ENCODE measurements around the gene MTHFD2L. TPM values are rescaled to one million over a fixed set of nuclear protein-coding genes. Genes with fewer than 3 reads are reported as not detected.
A peak's percentile ranks its signal among the peaks of the same experiment; 100 is the strongest.
"Not testable (repeated sequence)": the region's sequence is repeated elsewhere in the genome, so short reads cannot be mapped to it uniquely, and the experiment has no call there.

MTHFD2L gene
- total RNA-seq, 1 experiment from 2014 or later = 15.2 TPM

DNA sequence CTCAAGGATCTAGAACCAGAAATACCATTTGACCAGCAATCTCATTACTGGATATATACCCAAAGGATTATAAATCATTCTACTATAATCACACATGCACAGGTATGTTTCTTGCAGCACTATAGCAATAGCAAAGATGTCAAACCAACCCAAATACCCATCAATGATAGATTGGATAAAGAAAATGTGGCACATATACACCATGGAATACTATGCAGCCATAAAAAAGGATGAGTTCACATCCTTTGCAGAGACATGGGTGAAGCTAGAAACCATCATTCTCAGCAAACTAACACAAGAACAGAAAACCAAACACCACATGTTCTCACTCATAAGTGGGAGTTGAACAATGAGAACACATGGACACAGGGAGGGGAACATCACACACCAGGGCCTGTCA lies 25.7 kb upstream of the MTHFD2L start:
- DNase-seq (ENCODE audit: low read depth) = not testable (repeated sequence)

DNA sequence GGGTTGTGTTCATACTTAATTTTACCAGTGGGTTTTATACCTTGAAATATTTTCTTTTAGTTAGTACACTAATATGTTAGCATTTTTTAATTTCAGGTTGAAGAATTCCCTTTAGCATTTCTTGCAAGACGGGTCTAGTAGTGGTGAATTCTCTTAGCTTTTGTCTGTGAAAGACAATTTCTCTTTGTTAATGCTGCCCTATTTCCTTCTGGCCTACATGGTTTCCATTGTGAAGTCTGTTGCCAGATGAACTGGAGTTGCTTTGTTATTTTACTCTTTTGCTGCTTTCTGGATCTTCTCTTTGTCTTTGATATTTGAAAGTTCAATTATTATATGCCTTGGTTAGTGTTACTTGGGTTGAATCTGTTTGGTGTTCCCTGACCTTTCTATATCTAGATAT lies 25.0 kb upstream of the MTHFD2L start:
- no peak for DNase-seq (ENCODE audit: low read depth)

DNA sequence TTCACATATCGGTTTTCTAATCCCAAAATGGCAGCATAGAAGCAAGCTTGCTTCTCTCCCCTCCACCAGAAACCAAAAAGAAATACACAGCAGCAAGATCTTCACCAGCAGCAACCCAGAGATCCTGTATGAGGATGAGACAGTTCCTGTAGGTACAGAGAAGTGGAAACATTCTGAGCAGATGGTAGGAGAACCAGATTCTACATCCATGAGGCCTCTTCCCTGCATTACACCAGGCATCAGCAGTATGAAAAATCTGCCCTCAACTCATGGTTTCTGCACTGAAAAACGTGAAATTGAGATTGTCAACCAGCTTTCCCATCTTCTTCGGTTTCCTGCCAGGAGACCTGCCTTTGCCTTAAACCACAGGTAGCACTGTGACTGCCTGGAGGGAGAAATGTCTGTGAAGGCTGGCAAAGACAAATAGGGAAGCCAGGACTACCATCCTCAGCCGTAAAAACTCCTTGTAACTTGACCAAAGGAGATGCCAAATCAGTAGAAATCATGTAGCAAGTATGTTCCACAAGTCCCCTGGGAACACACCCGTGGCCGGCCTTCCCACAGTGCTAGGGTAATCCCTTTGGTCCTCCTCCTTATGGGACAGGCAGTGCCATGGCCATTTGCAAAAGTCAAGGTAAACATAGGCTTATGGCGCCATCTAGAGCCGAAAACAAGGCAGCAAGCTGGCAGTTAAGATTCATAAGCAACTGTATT lies 24.0 kb upstream of the MTHFD2L start:
- peak; percentile 72 for DNase-seq (ENCODE audit: low read depth)

DNA sequence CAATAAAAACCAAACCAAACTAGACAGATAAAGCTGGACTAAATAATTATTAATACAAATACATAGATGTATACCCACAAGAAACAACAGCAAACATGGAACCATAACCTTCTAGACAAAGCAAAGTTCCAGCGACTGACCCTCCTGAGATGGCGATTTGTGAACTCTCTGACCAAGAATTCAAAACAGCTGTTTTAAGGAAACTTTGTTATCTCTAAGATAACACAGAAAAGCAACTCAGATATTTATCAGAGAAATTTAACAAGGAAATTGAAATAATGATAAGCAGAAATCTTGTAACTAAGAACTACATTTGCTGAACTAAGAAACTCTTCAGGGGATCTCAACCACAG lies 23.4 kb upstream of the MTHFD2L start:
- no peak for DNase-seq (ENCODE audit: low read depth)

DNA sequence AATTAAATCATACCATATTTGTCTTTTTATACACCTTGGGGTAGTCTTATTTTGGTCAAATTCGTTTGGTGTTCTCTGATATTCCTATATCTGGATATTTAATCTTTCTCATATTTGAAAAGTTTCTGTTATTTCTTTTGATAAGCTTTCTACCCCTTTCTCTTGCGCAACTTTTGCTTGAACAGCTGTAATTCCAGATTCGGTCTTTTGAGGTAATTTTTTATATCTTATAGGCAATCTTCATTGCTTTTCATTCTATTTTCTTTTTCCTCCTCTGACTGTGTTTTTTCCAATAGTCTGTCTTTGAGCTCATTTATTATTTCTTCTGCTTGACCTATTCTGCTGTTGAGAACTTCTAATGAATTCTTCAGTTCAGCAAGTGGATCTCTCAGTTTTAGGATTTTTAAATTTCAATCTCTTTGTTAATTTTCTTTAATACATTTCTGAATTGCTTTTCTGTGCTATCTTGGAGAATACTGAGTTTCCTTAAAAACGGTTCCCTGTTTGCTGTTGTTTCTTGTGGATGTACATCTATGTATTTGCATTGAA lies 11.3 kb upstream of the MTHFD2L start:
- no peak for DNase-seq (ENCODE audit: low read depth)

DNA sequence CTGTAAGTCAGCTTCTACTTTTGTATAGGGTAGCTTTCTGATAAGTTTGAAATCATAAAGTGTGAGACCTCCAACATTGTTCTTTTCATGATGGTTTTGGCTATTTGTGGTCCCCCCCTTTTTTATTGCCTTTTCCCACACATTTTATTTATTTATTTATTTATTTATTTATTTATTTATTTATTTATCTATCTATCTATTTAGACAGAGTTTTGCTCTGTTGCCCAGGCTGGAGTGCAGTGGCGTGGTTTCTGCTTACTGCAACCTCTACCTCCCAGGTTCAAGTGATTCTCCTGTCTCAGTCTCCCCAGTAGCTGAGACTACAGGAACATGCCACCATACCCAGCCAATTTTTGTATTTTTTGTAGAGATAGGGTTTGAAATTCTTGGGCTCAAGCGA lies 9.7 kb upstream of the MTHFD2L start:
- no peak for DNase-seq (ENCODE audit: low read depth)

DNA sequence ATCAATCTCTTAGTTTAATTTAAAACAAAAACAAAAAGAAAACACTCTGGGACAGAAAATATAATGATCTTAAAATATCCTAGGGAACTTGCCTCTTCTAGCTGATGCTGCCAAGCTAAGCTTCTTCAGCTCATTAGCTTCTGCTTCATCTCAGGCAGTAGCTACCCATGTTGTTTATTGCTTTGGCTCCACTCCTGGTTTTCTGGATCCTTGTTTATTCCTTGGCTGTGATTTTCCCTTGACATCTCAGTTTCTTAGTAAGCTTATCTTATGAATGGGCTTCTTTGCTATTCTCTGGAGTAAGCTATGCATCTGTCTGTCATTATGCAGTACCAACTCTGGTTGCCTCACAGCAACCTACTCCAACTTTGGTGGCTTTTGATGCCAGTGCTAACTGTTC lies 5.1 kb upstream of the MTHFD2L start:
- DNase-seq (ENCODE audit: low read depth) = no peak

DNA sequence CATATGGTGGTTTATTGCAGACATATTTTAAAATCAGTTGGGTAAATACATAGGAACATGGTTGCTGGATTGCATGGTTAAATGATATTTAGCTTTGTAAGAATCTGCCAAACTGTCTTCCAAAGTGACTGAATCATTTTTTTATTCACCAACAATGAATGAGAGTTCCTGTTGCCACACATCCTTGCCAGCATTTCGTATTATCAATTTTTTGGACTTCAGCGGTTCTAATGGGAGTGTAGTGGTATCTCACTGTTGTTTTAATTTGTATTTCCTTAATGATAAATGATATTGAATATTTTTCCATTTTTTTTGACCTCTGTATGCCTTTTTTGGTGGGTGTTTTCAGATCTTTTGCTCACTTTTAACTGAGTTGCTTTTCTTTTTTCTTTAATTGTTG lies 1.4 kb upstream of the MTHFD2L start:
- no peak for DNase-seq (ENCODE audit: low read depth)

DNA sequence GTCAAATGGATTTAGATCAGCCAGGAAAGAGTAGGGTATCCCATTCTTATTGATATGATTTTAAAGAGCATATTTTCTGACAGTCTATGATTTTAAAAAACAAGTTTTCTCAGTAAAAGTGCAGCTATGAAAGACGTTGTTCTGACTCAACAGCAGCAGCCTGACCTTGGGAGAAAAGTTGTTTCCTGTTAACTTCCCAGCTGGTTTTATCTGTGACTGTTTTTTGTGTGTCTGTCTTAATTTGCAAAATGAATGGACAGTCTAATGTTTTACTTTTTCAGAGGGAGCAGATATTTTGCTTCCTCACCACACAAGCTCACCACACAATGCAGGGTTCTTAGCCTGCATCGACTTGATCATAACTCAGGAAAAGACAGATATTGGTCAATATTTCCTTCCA lies 764 bp upstream of the MTHFD2L start:
- DNase-seq (ENCODE audit: low read depth) = peak; percentile 38

DNA sequence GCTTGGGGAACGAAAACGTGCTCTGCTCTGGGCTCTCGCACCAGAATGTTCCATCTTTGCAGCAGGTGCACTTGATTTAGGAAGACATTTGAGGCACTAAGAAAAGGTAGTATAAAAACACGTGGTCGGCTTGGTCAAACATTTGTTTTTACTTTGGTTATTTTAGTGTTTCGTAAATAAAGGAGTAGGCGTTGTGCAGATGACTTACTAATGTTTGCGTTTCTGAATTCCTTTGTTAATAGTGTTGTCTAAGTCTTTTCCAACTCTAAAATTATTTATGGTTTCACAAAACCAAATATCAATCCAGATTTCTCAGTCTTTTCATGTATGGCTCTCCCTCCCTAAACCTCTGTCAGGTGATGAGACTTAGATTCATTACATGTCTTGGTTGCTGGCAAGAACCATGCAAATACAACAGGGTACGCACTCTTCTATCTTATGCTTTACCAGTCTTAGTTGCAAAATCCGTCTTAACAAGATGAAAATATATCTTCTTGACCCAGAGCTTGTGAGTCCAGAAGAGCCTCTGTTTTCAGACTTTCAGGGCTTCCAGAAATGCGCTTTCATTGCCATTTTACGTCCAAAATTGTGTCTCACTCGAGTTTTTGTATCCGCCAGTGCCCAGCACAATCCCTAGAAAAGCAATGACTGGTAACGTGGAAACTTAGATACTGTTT lies 686 bp downstream of the MTHFD2L start:
- DNase-seq (ENCODE audit: low read depth) = peak; percentile 3

DNA sequence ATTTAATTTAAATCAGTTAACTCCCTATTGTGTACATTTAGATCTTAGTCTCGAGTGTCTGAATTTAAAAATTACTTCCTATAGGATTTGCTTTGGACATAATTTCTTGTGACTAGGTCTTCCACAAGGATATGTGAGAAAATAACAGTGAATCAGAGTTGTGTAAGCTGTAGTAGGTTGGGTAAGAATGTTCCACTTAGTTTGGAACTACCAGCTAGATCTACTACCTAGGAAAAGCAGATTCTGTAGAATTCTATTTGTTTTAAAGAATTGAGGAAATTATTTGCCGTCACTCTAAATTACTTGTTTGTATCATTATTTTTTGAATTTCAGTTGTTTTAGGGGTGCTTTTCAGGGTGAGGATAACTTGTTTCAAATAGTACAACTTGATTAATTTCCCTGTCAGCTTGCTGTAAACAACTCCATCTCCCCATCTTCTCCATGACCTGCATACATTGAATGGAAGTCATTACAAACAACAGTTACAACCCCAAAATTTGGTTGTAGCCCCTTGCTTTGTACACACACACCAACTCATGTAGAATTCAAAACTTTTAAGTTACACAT lies 1.3 kb downstream of the MTHFD2L start:
- DNase-seq (ENCODE audit: low read depth) = no peak

DNA sequence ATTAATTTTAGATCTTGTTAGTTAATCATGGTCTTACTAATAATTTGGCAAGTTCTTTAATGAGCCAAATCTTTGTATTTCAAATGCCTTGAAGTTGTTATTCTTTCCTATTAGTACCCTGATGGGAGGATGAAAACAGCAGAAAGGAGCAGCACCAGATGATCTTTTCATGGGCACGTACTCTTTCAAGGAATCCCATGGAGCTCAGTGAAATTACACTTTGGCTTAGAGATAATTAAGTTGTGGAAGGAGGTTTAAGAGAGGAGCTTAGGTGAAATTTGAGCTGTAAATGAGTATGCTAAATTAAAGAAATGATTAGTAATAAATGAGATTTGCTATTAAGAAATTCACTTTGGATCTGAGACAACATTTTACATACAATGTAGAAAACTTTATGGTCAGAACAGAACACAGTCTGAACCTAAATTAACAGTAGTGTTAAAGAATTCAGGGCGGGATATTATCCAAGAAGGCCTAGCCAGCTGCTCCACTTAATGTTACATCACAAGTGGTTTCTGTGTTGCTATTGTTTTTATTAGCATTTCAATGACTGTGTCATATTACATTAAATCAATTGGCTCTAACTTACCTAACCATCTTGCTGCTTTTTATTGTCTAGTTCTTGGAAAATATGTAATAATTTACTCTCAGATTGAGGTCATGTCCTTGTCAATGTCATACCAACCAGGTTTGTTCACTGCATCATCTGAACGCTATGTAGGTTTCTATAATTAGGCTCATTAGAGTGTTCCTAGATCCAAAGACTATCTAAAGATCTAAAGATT lies 3.9 kb downstream of the MTHFD2L start:
- DNase-seq (ENCODE audit: low read depth) = no peak

DNA sequence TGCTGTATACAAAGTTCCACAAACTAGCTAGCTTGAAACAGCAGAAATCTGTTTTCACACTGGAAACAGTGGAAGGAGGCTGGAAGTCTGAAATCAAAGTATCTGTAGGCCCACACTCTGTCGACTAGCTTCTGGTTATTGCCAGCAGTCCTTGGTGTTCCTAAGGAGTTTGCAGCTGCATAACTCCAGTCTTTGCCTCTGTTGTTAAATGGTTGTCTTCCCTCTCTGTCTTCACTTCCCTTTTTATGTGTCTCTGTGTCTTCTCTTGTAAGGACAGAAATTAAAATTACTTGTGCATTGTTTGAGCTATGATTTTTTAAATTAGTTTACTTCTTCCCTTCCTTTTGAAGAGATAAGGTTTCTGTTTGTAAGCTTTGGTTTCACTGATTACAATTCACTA lies 8.2 kb downstream of the MTHFD2L start:
- DNase-seq (ENCODE audit: low read depth) = no peak

DNA sequence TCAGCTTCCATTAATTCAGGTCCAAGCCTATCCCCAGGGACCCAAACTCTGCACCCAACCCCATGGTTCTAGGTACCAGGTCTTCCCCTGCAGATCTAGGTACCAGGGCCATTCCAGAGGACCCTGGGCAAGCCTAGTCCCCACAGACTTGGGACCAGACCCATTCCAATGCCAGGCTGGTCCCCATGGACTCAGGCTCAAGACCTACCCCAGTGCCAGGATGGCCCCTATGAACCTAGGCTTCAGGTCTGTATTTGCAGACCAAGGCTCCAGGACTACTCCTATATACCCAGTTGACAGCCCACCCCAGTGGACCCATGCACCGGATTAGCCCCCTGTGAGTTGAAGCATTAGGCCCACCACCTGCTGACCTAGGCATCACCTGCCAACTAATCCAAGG lies 8.9 kb downstream of the MTHFD2L start:
- no peak for DNase-seq (ENCODE audit: low read depth)

DNA sequence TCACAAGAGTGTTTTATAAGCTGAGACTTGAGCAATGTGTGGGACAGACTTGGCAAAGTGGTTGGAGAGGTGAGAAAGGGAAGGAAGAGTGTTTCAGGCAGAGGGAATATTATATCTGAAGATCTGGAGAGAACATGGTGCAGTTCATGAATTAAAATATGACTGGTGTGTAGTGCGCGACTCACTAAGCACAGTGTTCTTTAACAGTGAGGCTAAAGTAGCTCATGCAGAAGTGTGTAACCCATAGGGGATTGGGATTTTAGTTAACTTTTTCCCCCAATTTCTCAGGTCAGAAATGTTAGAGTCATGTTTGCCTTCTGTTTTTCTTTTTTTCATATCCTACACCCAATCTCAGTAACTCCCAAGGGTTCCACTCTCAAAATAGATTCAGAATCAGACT lies 9.7 kb downstream of the MTHFD2L start:
- no peak for DNase-seq (ENCODE audit: low read depth)

DNA sequence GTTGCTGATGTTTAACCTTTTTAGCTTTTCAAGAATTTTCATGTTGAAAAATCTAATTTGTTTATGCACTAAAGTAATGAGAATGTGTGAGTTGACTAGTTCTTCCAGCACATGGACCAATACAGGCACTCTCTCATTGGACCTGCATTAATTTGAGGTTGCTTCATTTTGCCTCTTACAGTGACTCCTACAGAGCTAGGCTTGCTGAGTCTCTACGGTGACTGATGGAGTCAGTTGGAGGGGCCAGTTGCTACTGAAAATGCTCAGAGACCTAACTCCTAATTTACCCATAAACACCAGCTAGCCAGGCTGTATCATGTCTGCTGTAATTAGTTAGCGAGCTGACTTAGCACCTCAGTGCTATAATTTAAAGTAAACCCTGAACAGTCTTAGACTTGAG lies 10.9 kb downstream of the MTHFD2L start:
- no peak for DNase-seq (ENCODE audit: low read depth)

DNA sequence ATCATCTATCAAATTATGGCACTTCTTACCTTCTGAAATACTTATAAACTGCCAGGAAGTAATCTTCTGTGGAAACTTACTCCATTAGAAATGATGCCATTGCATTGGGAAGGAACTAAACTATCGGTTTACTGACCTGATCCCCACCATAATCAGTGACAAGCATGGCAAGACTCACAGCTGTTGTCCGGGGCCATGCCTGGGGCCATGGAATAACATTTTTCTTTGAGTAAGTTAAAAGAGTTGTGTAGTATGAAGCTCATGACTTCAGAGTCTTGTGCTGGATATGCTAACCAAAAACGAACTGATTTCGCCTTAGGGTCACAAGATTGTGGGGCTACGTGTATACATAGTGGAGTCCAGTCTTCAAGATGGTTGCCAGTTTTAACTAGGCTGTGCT lies 15.4 kb downstream of the MTHFD2L start:
- no peak for DNase-seq (ENCODE audit: low read depth)

DNA sequence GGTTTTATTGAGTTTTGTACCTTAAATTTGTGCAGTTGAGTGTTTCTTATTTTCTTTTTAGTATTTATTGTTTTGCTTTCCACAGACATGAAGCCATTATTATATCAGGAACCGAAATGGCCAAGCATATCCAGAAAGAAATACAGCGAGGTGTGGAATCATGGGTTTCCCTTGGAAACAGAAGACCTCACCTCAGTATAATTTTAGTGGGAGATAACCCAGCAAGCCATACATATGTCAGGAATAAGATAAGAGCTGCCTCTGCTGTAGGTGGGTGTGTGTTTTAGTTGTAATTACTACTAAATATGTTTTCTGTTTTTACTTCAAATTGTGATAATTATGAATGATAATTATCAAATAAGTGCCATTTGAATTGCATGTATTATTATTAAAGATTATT lies 16.5 kb downstream of the MTHFD2L start:
- no peak for DNase-seq (ENCODE audit: low read depth)

DNA sequence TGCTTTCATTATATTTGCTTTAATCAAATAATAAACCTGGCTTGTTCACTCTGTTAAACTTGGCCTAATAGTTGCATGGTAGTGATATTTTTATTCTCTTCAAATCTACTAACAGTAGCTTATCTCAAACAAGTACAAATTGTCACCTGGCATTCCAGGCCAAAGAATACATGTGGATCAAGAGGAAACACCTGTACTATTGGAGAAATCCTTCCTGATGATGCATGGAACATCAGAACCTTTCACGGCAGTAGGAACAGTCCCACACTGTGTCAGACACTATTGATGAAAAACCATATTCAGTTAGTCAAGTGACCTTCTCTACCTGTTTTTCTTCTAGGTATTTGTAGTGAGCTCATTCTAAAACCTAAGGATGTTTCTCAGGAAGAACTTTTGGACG lies 17.0 kb downstream of the MTHFD2L start:
- no peak for DNase-seq (ENCODE audit: low read depth)

DNA sequence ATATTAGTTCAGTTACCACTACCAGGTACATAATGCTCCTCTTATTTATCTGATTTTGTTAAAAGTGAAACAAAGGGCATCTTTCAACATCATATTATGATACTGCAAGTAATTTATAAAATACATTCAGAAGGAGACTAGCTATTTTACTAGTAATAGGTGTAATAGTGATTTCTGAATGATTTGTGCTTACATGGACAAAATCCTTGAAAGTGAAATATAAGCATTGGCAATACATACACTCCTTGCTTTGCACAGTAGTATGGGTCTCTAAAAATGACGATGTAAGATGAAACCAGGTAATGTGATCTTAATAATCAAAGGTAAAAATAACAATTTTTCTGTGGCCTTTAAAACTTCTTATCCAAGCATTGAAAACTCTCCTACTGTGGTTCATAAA lies 17.5 kb downstream of the MTHFD2L start:
- DNase-seq (ENCODE audit: low read depth) = no peak

DNA sequence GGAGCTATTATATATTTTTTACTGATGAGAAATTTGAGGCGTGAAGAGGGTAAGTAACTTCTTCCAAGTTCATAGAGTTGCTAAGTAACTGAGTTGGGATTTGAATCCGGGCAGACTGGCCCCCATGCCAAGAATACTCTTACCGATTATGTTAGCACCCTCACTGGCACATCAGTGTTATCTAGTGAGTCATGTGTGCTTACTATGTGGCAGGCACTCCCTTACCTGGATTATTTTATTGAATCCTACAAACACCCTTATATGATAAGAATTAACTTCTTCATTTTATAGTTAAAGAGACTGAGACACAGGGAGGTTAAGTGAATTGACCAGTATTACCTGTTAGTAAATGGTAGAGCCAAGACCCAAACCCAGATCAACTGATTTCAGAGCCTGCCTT lies 20.9 kb downstream of the MTHFD2L start:
- DNase-seq (ENCODE audit: low read depth) = no peak

DNA sequence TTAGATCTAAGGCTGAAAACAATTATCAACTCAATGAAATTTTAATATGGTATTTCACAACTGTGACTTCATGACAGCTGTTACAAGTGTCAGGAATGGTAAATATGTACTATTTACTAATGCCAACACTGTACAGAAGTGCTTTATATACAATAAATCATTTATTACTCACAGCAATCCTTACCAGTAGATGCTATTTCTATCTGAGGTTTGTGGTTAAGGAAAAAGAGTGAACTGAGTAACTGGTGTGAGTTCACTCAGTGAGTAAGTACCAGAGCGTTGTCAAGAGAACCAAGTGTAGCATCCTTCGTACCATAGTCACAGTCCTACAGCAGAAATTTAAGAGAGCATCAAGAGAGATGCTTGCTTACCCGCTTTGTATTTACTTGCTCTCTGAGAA lies 23.3 kb downstream of the MTHFD2L start:
- DNase-seq (ENCODE audit: low read depth) = peak; percentile 52

Data from HT1080 (cell line).